ENCODE results near the gene DIAPH3.

DIAPH3 gene

GRCh38 chr13:59743195-59743594 lies 420.5 kb downstream of the DIAPH3 start:
- no peak overlapping the region for H3K9ac ChIP-seq (ENCODE audit: low read length)

DNA sequence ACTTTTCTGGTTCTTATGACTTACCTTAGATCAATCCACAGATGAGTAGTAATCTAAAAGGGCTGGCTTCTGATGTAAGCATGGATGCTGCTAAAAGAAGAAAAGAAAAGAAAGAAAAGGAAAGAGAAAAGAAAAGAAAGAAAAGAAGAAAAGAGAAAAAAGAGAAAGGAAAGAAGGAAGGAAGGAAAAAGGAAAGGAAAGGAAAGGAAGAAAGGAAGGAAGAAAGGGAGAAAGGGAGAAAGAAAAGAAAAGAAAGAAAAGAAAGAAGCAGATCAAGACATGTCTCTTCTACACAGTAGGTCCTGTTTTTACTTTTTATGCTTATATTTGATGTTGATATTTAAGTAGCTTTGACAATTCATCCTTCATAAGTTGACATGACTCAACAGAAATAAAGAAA lies 421.3 kb downstream of the DIAPH3 start:
- H3K27me3 ChIP-seq (ENCODE audit: control insufficient read depth in 1 of 2, insufficient read depth in 2 of 2, low read length in 2 of 2), result no peaks in the 10 kb centered on the region
- H3K4me3 ChIP-seq (ENCODE audit: low read depth in 1 of 2, low read length in 2 of 2), result no peak overlapping the region
- no peaks in the 10 kb centered on the region for H3K9me3 ChIP-seq (ENCODE audit: low read length)
- no peak overlapping the region for H3K27ac ChIP-seq (ENCODE audit: low read depth, low read length)
- no peak overlapping the region for H3K9ac ChIP-seq (ENCODE audit: low read length)
- no peaks in the 10 kb centered on the region for H3K36me3 ChIP-seq (ENCODE audit: insufficient read depth, low read length)
- peaks cover 4% of the 10 kb centered on the region for H3K4me1 ChIP-seq (ENCODE audit: insufficient read depth, low read length)

More at GRCh38 chr13:59743195-59743594, 420.5 kb downstream of the DIAPH3 start:
- H3K27me3 ChIP-seq (ENCODE audit: control insufficient read depth in 1 of 2, insufficient read depth in 2 of 2, low read length in 2 of 2), result no peaks in the 10 kb centered on the region
- peaks cover 4% of the 10 kb centered on the region for H3K4me1 ChIP-seq (ENCODE audit: insufficient read depth, low read length)
- H3K4me3 ChIP-seq (ENCODE audit: low read depth in 1 of 2, low read length in 2 of 2), result no peak overlapping the region
- H3K27ac ChIP-seq (ENCODE audit: low read depth, low read length), result no peak overlapping the region
- no peaks in the 10 kb centered on the region for H3K9me3 ChIP-seq (ENCODE audit: low read length)
- no peaks in the 10 kb centered on the region for H3K36me3 ChIP-seq (ENCODE audit: insufficient read depth, low read length)

DNA sequence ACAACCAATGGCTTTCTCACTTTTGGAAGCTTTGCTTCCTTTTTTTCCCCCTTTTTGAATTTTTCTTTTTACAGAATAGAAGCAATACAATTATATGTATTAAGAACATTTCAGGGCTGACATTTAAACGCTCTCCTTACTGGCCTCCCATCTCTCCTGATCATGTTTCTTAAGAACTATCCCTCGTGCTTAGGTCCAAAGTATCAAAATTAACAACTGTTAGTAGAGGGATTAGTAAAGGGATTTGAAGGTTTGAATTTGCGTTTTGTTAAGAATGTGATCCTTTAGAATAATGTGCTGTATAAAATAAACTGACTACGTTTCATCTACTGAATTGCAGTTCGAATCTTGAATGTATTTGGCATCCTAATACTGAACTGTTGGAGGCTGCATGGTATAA lies 424.8 kb downstream of the DIAPH3 start:
- Histone ChIP-seq H3K27me3 (ENCODE audit: control insufficient read depth in 1 of 2, insufficient read depth in 2 of 2, low read length in 2 of 2) (no peaks in the 10 kb centered on the region), H3K9ac (ENCODE audit: low read length) (no peak overlapping the region), H3K36me3 (ENCODE audit: insufficient read depth, low read length) (no peaks in the 10 kb centered on the region), H3K9me3 (ENCODE audit: low read length) (no peaks in the 10 kb centered on the region), H3K27ac (ENCODE audit: low read depth, low read length) (no peak overlapping the region), H3K4me1 (ENCODE audit: insufficient read depth, low read length) (no peaks in the 10 kb centered on the region), H3K4me3 (ENCODE audit: low read depth in 1 of 2, low read length in 2 of 2) (no peak overlapping the region)

GRCh38 chr13:59734393-59734792 lies 429.3 kb downstream of the DIAPH3 start:
- no peak overlapping the region for H3K4me3 ChIP-seq (ENCODE audit: low read depth in 1 of 2, low read length in 2 of 2)
- H3K9ac ChIP-seq (ENCODE audit: low read length), result no peak overlapping the region
- no peak overlapping the region for H3K27ac ChIP-seq (ENCODE audit: low read depth, low read length)
- no peaks in the 10 kb centered on the region for H3K9me3 ChIP-seq (ENCODE audit: low read length)
- H3K4me1 ChIP-seq (ENCODE audit: insufficient read depth, low read length), result no peaks in the 10 kb centered on the region
- H3K27me3 ChIP-seq (ENCODE audit: control insufficient read depth in 1 of 2, insufficient read depth in 2 of 2, low read length in 2 of 2), result no peaks in the 10 kb centered on the region
- no peaks in the 10 kb centered on the region for H3K36me3 ChIP-seq (ENCODE audit: insufficient read depth, low read length)

- Histone ChIP-seq H3K9me3 (ENCODE audit: low read length) (no peaks in the 10 kb centered on the region), H3K27me3 (ENCODE audit: control insufficient read depth in 1 of 2, insufficient read depth in 2 of 2, low read length in 2 of 2) (no peaks in the 10 kb centered on the region)
Observed at GRCh38 chr13:59733744-59734143, 430.0 kb downstream of the DIAPH3 start.

GRCh38 chr13:59730026-59730425 lies 433.7 kb downstream of the DIAPH3 start:
- Histone ChIP-seq H3K36me3 (ENCODE audit: insufficient read depth, low read length) (no peaks in the 10 kb centered on the region), H3K9ac (ENCODE audit: low read length) (no peak overlapping the region), H3K27ac (ENCODE audit: low read depth, low read length) (no peak overlapping the region), H3K27me3 (ENCODE audit: control insufficient read depth in 1 of 2, insufficient read depth in 2 of 2, low read length in 2 of 2) (no peaks in the 10 kb centered on the region), H3K4me1 (ENCODE audit: insufficient read depth, low read length) (no peaks in the 10 kb centered on the region), H3K4me3 (ENCODE audit: low read depth in 1 of 2, low read length in 2 of 2) (no peak overlapping the region), H3K9me3 (ENCODE audit: low read length) (no peaks in the 10 kb centered on the region)

More at GRCh38 chr13:59733744-59734143, 430.0 kb downstream of the DIAPH3 start:
- Histone ChIP-seq H3K27ac (ENCODE audit: low read depth, low read length) (no peak overlapping the region), H3K4me3 (ENCODE audit: low read depth in 1 of 2, low read length in 2 of 2) (no peak overlapping the region), H3K4me1 (ENCODE audit: insufficient read depth, low read length) (no peaks in the 10 kb centered on the region), H3K36me3 (ENCODE audit: insufficient read depth, low read length) (no peaks in the 10 kb centered on the region), H3K9ac (ENCODE audit: low read length) (no peak overlapping the region)

DNA sequence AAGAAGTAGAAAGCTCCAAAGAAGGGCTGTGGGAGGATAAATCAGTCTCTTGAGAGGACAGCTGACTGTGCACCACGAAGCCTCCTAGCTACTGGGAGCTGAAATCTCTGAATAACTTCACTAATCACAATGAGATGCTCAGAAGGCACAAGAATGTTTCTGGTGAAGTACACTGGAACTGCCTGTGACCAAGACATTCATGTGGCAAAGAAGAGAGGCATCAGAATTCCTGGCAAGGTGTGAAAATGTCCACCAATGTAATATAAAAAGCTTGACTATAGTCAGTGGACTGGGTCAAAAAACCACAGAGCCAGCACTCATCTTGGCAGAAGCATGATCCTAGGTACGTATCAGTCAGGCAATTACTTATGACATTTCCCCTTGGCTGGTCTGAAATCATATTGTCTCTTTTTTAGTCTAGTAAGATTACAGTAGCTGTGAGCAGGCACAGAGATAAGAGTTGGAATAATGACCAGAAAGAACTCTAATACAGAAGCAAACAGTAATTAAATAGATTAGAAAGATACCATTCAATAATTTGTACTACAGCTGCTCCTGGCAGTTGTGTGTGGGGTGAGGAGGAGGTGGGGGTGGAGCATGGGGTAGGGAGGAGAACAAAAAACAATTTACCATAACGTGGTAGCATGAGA lies 434.7 kb downstream of the DIAPH3 start:
- Histone ChIP-seq H3K9ac (ENCODE audit: low read length) (no peak overlapping the region), H3K4me3 (ENCODE audit: low read depth in 1 of 2, low read length in 2 of 2) (no peak overlapping the region), H3K4me1 (ENCODE audit: insufficient read depth, low read length) (no peaks in the 10 kb centered on the region), H3K27ac (ENCODE audit: low read depth, low read length) (no peak overlapping the region), H3K9me3 (ENCODE audit: low read length) (no peaks in the 10 kb centered on the region), H3K36me3 (ENCODE audit: insufficient read depth, low read length) (no peaks in the 10 kb centered on the region), H3K27me3 (ENCODE audit: control insufficient read depth in 1 of 2, insufficient read depth in 2 of 2, low read length in 2 of 2) (no peaks in the 10 kb centered on the region)

DNA sequence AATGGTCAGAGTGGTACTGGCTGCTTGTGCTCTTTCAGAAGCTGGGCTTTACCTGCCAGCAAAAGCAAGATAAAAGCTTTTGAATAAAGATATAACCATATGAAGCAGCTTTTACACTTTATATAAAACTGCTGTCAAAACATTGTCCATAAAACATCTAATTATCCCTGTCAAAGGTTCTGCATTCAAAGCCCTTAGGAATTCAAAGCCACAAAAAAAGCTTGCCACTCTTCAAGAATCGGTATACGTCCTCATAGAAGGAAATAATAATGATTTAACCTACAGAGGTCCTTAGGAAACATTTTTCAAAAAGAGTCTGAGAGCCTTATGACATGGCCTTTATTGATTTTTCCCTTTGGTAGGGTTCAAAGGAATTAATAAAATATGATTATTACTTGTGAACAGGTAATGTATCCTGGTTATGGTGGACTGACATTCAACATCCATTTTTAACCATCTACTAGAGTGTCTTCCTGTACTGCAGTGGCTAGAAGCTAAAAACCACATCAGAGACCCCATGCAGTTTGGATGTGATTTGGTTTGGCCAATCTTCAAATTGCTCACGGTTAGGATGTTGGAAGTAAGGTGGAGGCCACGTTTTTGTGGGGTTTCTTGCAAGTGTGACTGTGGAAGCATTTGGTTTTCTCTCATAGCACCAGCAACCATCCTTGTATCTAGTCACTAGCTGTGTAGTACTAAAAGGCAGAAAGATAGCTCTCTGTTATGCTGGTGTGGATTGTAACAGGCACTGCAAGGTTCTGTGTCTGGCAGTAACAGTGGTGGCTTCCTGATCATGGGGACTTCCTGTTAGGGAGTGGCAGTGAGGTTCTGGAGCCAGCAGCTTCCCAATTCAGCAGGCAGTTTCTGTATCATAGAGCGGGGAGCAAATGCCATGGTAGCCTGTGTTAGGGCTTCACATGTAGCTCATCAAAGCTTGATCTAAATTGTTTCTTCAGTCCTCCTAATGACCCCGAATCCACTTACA lies 441.5 kb downstream of the DIAPH3 start:
- Histone ChIP-seq H3K9me3 (ENCODE audit: low read length) (no peaks in the 10 kb centered on the region), H3K4me3 (ENCODE audit: low read depth in 1 of 2, low read length in 2 of 2) (no peak overlapping the region), H3K9ac (ENCODE audit: low read length) (no peak overlapping the region), H3K4me1 (ENCODE audit: insufficient read depth, low read length) (no peaks in the 10 kb centered on the region), H3K36me3 (ENCODE audit: insufficient read depth, low read length) (no peaks in the 10 kb centered on the region), H3K27me3 (ENCODE audit: control insufficient read depth in 1 of 2, insufficient read depth in 2 of 2, low read length in 2 of 2) (no peaks in the 10 kb centered on the region), H3K27ac (ENCODE audit: low read depth, low read length) (no peak overlapping the region)

GRCh38 chr13:59715611-59716010 lies 448.1 kb downstream of the DIAPH3 start:
- H3K27me3 ChIP-seq (ENCODE audit: control insufficient read depth in 1 of 2, insufficient read depth in 2 of 2, low read length in 2 of 2), result no peaks in the 10 kb centered on the region
- H3K4me1 ChIP-seq (ENCODE audit: insufficient read depth, low read length), result peaks cover 14% of the 10 kb centered on the region
- H3K9me3 ChIP-seq (ENCODE audit: low read length), result no peaks in the 10 kb centered on the region
- H3K4me3 ChIP-seq (ENCODE audit: low read depth in 1 of 2, low read length in 2 of 2), result no peak overlapping the region
- no peak overlapping the region for H3K9ac ChIP-seq (ENCODE audit: low read length)
- H3K27ac ChIP-seq (ENCODE audit: low read depth, low read length), result no peak overlapping the region
- H3K36me3 ChIP-seq (ENCODE audit: insufficient read depth, low read length), result no peaks in the 10 kb centered on the region

- H3K4me3 ChIP-seq (ENCODE audit: low read depth in 1 of 2, low read length in 2 of 2), result no peak overlapping the region
- peaks cover 14% of the 10 kb centered on the region for H3K4me1 ChIP-seq (ENCODE audit: insufficient read depth, low read length)
- H3K9ac ChIP-seq (ENCODE audit: low read length), result no peak overlapping the region
- H3K27me3 ChIP-seq (ENCODE audit: control insufficient read depth in 1 of 2, insufficient read depth in 2 of 2, low read length in 2 of 2), result no peaks in the 10 kb centered on the region
- no peaks in the 10 kb centered on the region for H3K9me3 ChIP-seq (ENCODE audit: low read length)
- no peaks in the 10 kb centered on the region for H3K36me3 ChIP-seq (ENCODE audit: insufficient read depth, low read length)
- H3K27ac ChIP-seq (ENCODE audit: low read depth, low read length), result no peak overlapping the region
Observed at GRCh38 chr13:59710996-59711701, 452.6 kb downstream of the DIAPH3 start.

- no peaks in the 10 kb centered on the region for H3K9me3 ChIP-seq (ENCODE audit: low read length)
- H3K4me1 ChIP-seq (ENCODE audit: insufficient read depth, low read length), result peaks cover 14% of the 10 kb centered on the region
- H3K4me3 ChIP-seq (ENCODE audit: low read depth in 1 of 2, low read length in 2 of 2), result no peak overlapping the region
- H3K36me3 ChIP-seq (ENCODE audit: insufficient read depth, low read length), result no peaks in the 10 kb centered on the region
- no peak overlapping the region for H3K27ac ChIP-seq (ENCODE audit: low read depth, low read length)
- no peaks in the 10 kb centered on the region for H3K27me3 ChIP-seq (ENCODE audit: control insufficient read depth in 1 of 2, insufficient read depth in 2 of 2, low read length in 2 of 2)
- no peak overlapping the region for H3K9ac ChIP-seq (ENCODE audit: low read length)
Observed at GRCh38 chr13:59710416-59710815, 453.3 kb downstream of the DIAPH3 start.

Measured in muscle layer of colon (tissue), 2 donors.